ENCODE results near the gene HABP2.

DNA sequence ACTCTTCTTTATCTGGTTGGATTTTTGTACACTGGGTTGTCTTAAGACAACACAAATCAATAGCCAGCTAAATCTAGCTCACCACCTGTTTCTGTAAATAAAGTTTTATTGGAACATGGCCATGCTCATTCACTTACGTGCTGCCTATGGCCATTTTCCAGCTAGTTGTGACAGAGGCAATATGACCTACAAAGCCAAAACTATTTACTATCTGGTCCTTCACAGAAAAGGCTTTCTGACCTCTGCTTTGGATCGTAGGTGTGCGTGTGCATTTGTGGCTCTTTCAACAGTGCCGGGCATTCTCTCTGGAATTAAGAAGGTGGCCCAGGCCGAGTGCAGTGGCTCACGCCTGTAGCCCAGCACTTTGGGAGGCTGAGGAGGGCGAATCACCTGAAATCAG lies 65.5 kb downstream of the HABP2 start:
- TF ChIP-seq SMC3 (conservative IDR thresholded peaks at IDR 0.05; ENCODE audit: poor library complexity), result no peak
- no peak for TF ChIP-seq RAD21 (conservative IDR thresholded peaks at IDR 0.05)
- TF ChIP-seq, protein P1, sequence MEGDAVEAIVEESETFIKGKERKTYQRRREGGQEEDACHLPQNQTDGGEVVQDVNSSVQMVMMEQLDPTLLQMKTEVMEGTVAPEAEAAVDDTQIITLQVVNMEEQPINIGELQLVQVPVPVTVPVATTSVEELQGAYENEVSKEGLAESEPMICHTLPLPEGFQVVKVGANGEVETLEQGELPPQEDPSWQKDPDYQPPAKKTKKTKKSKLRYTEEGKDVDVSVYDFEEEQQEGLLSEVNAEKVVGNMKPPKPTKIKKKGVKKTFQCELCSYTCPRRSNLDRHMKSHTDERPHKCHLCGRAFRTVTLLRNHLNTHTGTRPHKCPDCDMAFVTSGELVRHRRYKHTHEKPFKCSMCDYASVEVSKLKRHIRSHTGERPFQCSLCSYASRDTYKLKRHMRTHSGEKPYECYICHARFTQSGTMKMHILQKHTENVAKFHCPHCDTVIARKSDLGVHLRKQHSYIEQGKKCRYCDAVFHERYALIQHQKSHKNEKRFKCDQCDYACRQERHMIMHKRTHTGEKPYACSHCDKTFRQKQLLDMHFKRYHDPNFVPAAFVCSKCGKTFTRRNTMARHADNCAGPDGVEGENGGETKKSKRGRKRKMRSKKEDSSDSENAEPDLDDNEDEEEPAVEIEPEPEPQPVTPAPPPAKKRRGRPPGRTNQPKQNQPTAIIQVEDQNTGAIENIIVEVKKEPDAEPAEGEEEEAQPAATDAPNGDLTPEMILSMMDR (IDR thresholded peaks at IDR 0.05; ENCODE audit: poor library complexity, severe bottlenecking), result no peak
- TF ChIP-seq, protein P2, sequence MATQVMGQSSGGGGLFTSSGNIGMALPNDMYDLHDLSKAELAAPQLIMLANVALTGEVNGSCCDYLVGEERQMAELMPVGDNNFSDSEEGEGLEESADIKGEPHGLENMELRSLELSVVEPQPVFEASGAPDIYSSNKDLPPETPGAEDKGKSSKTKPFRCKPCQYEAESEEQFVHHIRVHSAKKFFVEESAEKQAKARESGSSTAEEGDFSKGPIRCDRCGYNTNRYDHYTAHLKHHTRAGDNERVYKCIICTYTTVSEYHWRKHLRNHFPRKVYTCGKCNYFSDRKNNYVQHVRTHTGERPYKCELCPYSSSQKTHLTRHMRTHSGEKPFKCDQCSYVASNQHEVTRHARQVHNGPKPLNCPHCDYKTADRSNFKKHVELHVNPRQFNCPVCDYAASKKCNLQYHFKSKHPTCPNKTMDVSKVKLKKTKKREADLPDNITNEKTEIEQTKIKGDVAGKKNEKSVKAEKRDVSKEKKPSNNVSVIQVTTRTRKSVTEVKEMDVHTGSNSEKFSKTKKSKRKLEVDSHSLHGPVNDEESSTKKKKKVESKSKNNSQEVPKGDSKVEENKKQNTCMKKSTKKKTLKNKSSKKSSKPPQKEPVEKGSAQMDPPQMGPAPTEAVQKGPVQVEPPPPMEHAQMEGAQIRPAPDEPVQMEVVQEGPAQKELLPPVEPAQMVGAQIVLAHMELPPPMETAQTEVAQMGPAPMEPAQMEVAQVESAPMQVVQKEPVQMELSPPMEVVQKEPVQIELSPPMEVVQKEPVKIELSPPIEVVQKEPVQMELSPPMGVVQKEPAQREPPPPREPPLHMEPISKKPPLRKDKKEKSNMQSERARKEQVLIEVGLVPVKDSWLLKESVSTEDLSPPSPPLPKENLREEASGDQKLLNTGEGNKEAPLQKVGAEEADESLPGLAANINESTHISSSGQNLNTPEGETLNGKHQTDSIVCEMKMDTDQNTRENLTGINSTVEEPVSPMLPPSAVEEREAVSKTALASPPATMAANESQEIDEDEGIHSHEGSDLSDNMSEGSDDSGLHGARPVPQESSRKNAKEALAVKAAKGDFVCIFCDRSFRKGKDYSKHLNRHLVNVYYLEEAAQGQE (IDR thresholded peaks at IDR 0.05; ENCODE audit: borderline replicate concordance), result no peak
- no peak for TF ChIP-seq EZH2 (IDR thresholded peaks at IDR 0.05; ENCODE audit: borderline replicate concordance, insufficient read depth, low read length, poor library complexity, severe bottlenecking)
